GM13976 (cell line): ENCODE measurements around the gene SLC44A5.

Experiments
- DNase-seq: peaks from one replicate; pipeline ENCODE4 v3.0.0; 2012; ENCODE audit warnings: low spot score
- in situ Hi-C: fragments of 300-500 bp; cut with MboI; formaldehyde crosslinking; loops from one replicate; pipeline ENCODE4 v1.12.0; 2022; ENCODE audit warnings: low sequenced_read_pairs, mixed read lengths, inconsistent platforms; ENCODE audit not compliant: unreplicated experiment
- TF ChIP-seq, protein P1 (sequence below): IDR thresholded peaks from 2 replicates; pipeline ENCODE4 v1.5.1; 2012; ENCODE audit warnings: borderline replicate concordance, mild to moderate bottlenecking; ENCODE audit not compliant: insufficient read depth; ENCODE audit errors: extremely low read depth, missing control alignments, control extremely low read depth

SLC44A5 gene

GRCh38 chr1:75214017-75214416 is 396.9 kb downstream of the SLC44A5 start:
- TF ChIP-seq, protein P1, sequence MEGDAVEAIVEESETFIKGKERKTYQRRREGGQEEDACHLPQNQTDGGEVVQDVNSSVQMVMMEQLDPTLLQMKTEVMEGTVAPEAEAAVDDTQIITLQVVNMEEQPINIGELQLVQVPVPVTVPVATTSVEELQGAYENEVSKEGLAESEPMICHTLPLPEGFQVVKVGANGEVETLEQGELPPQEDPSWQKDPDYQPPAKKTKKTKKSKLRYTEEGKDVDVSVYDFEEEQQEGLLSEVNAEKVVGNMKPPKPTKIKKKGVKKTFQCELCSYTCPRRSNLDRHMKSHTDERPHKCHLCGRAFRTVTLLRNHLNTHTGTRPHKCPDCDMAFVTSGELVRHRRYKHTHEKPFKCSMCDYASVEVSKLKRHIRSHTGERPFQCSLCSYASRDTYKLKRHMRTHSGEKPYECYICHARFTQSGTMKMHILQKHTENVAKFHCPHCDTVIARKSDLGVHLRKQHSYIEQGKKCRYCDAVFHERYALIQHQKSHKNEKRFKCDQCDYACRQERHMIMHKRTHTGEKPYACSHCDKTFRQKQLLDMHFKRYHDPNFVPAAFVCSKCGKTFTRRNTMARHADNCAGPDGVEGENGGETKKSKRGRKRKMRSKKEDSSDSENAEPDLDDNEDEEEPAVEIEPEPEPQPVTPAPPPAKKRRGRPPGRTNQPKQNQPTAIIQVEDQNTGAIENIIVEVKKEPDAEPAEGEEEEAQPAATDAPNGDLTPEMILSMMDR = no peak
- DNase-seq = no peak
- in situ Hi-C loops = loop anchor here (10.0 kb wide), 1 partner anchor 439 kb away; no protein-coding TSS in a partner anchor

GRCh38 chr1:75211648-75212047 is 399.3 kb downstream of the SLC44A5 start:
- TF ChIP-seq, protein P1 = no peak
- DNase-seq = no peak
- in situ Hi-C loops = loop anchor here (10.0 kb wide), 1 partner anchor 437 kb away; no protein-coding TSS in a partner anchor

- TF ChIP-seq, protein P1 = no peak
- in situ Hi-C loops = no loop called here
- DNase-seq = no peak
Observed at GRCh38 chr1:75208862-75209261, 402.1 kb downstream of the SLC44A5 start.

DNA sequence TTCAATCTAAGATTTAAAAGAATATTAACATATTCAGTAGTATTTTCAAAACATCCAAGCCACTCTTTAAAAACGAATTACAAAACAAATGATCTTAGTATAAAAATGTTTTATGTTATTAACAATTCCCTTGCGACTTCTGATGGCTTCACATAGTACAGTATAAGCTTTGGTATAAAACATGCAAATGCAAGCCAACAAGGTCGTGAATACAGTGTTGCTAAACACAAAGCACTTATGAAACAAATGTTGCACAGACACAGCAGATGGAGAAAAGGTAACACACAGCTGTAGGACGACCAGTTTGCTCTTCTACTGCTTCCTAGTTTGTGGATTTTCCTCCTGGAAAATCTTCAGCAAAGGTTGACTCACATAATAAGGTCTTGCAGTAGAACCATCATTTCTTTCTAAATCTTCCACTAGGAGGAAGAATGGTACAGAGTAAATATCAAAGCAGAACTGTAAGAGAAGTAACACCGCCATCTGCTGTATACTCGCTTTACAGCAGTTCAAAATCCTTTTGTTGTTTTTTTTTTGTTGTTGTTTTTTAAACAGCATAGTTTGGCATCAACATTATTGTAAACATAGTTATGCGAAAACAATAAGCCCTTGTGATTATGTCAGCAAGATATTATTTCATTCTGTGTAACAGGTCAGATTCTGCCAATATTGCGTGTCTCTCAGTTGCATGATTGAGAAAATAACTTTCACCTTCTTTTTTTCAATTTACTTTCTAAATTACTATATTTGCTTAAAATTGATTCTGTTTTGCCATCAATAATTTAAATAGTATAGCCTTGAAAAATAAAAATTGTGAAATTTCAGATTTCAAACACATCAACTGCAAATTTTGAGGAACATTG is 407.3 kb downstream of the SLC44A5 start:
- peak; percentile 32 for DNase-seq
- TF ChIP-seq, protein P1 = peak; percentile 52
- in situ Hi-C loops = no loop called here

GRCh38 chr1:75202751-75203150 is 408.2 kb downstream of the SLC44A5 start:
- DNase-seq = no peak
- TF ChIP-seq, protein P1 = no peak
- in situ Hi-C loops = no loop called here

- TF ChIP-seq, protein P1 = no peak
- no peak for DNase-seq
- in situ Hi-C loops = loop anchor here (10.0 kb wide), 1 partner anchor 434 kb away; no protein-coding TSS in a partner anchor
Observed at GRCh38 chr1:75198761-75199160, 412.2 kb downstream of the SLC44A5 start.
